Measurements from ENCODE around the gene MRPL19.
"Not testable (repeated sequence)": the region's sequence is repeated elsewhere in the genome, so short reads cannot be mapped to it uniquely, and the experiment has no call there.

Gene MRPL19

DNA sequence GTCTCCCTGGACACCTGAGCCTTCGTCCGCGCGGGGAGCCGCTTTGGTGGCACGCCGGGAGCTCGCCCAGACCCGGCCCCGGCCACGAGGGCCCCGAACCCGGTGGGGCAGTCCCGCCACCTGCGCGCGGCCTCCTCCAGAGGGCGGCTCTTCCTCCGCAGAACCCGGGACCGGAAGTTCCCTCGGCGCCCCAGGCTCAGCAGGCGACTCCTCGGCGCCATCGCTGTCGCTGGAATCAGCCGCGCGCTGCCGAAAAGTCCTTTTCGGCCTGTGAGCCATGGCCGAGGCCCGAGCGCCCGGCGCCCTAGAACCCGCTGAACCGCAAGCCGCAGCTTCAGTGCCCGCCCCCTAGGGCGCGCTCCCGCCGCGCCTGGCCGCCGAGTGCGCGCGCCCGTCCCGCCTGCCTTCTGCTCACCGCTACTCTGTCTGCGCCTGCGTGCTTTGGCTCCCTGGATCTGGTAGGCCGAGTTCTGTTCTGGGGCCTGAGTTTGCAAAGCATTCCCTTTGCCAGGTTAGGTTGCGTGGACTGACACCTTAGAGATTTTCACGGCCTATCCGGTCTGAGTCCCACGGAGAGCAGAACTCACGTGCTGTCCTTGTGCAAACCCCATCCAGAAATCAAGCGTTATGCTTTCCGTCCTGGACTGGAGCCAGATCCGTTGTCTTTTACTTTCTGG lies 64.1 kb downstream of the MRPL19 start, which contains the start of gene GCFC2:
Gene GCFC2, minus strand, starts transcription at position 339 of the 677 bp plus-strand sequence. Its CDS starts 60 bp downstream, at position 279.
- in situ Hi-C loops (cut with MboI; ENCODE audit: low pct_unique_long_range_greater_than_20kb, low sequenced_read_pairs): no loop called here
- DNase-seq: peak; percentile 94

DNA sequence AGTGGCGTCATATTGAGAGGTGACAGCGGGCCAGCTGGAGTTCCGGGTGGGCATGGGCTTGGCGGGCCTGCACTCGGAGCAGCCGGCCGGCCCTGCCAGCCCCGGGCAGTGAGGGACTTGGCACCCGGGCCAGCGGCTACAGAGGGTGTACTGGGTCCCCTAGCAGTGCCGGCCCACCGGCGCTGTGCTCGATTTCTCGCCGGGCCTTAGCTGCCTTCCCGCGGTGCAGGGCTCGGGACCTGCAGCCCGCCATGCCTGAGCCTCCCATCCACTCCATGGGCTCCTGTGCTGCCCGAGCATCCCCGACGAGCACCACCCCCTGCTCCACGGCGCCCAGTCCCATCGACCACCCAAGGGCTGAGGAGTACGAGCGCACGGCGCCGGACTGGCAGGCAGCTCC lies 65.0 kb downstream of the MRPL19 start:
- in situ Hi-C loops (cut with MboI; ENCODE audit: low pct_unique_long_range_greater_than_20kb, low sequenced_read_pairs); DNase-seq: not testable (repeated sequence)

DNA sequence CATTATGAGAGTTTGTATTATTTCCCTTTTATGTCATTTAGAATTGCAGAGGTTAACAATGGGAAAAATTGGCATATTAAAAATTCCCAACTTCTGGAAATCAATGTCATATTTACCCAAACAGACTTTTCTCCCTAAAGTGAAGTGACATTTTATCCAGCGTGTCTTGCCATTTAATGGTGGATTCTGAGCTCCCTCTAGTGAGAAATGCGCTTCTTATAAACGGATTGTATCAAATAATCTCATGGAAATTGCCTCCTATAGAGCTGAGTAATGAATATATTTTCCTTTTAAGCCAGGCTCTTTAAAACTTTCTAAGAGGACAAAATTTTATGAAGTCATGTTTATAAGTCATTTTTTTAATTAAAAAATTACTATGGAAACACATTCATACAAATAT lies 69.8 kb downstream of the MRPL19 start:
- in situ Hi-C loops (cut with MboI; ENCODE audit: low pct_unique_long_range_greater_than_20kb, low sequenced_read_pairs): no loop called here
- DNase-seq: no peak

DNA sequence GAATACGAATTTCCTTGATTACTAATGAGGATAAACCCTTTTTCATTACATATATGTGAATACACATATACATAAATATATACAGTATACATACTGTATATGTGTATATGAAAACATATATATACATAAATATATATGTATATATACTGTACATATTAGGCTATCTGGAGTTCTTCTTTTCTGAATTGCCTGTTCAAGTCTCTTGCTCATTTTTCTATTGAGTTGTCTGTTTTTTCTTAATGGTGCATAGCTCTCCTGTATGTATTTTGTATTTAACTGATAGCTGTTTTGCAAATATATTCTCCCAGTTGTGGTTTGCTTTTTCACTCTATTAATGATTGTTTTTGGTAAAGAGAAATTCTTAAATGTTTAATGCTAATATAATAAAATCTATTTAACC lies 73.0 kb downstream of the MRPL19 start:
- in situ Hi-C loops (cut with MboI; ENCODE audit: low pct_unique_long_range_greater_than_20kb, low sequenced_read_pairs): no loop called here
- DNase-seq: no peak

GRCh38 chr2:75720525-75720924 lies 73.9 kb downstream of the MRPL19 start:
- in situ Hi-C loops (cut with MboI; ENCODE audit: low pct_unique_long_range_greater_than_20kb, low sequenced_read_pairs): no loop called here

GRCh38 chr2:75722687-75723086 lies 76.1 kb downstream of the MRPL19 start:
- in situ Hi-C loops (cut with MboI; ENCODE audit: low pct_unique_long_range_greater_than_20kb, low sequenced_read_pairs): no loop called here
- DNase-seq: no peak

More at GRCh38 chr2:75720525-75720924, 73.9 kb downstream of the MRPL19 start:
- no peak for DNase-seq

DNA sequence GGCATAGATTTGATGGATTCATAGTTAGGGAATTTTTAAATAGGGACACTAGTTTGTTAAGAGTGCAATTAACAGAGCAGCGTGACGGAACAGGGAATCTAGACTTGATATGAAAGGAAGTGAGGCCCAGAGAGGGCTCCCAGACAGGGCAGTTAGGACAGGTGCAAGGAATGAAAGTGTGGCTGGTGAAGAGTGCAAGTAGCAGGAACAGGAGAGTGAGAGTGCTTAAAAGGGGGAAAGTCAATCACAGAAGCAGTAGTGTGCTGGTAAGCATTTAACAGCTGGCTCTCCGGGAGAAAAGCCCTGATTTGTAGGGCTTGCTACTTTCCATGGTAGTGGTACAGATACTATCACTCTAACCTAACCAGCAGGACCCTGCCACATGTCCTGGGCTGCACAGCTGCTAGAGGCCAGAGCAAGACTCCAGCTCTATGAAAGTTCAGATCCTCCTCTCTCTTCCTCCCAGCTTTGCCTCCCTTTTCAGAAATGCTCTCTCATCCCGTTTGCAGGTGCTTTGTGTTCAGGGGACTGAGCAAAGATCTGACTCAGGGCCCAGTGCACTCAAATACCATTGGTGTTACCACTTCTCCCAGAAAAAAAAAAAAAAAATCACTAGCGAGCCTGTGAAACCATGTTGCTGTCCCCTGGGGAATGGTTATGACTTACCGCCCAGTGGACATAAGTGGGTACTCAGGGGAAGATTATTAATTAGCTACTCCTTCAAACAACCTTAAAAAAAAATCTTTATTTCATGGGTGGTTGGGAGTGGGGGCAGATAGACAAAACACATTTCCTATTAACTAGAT lies 82.2 kb downstream of the MRPL19 start:
- in situ Hi-C loops (cut with MboI; ENCODE audit: low pct_unique_long_range_greater_than_20kb, low sequenced_read_pairs): no loop called here

GRCh38 chr2:75729861-75730260 lies 83.3 kb downstream of the MRPL19 start:
- in situ Hi-C loops (cut with MboI; ENCODE audit: low pct_unique_long_range_greater_than_20kb, low sequenced_read_pairs): no loop called here
- peak; percentile 41 for DNase-seq

More for the DNA sequence above, 82.2 kb downstream of the MRPL19 start:
- no peak for DNase-seq

GRCh38 chr2:75736276-75736675 lies 89.7 kb downstream of the MRPL19 start:
- no peak for DNase-seq
- in situ Hi-C loops (cut with MboI; ENCODE audit: low pct_unique_long_range_greater_than_20kb, low sequenced_read_pairs): no loop called here

DNA sequence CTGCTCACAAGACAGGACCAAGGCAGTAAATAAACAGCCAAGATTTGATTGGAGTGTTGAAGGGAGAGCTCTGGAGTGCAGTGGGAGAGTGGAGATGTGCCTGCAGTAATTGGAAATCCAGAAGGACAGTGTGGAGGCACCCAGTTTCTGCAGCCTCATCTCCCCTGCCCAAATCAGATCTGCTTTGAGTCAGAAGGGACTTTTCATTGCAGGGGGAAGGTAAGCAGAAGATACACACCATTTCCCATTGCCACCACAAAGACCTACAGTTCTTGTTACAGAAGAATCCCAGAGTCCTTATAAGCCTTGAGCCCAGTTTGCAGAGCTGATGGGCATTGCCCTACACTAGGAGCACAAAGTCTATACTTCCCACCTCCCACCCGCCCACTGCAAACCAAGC lies 91.4 kb downstream of the MRPL19 start:
- in situ Hi-C loops (cut with MboI; ENCODE audit: low pct_unique_long_range_greater_than_20kb, low sequenced_read_pairs): no loop called here
- no peak for DNase-seq

Measured in KBM-7 (cell line).